ENCODE results near the gene TRAFD1. TPM values are rescaled to one million over a fixed set of nuclear protein-coding genes. Genes with fewer than 3 reads are reported as not detected.

Gene TRAFD1
- total and polyA plus RNA-seq, 2 of the 8 experiments (the other 6 are each of a cell fraction or from before 2014, with no cell fraction given): 18.1 to 33.1 TPM

DNA sequence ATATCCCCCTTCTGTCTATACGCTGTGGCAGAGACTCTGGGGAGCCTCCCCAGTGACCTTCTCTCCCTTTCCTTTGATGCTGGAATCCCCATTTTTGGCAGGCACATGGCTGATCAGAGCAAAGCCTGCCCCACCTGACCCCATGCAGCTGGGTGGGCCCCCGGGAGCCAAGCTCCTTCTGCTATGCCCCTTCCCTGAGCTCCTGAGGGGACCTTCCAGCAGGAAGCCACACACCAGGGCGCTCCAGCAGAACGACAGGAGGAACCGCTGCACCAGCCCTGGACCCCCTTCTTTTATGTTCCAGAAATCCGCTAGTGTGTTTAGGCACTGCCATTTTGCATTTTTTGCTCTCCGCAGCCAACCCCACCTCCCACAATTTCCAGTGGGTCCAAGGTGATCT, 44.6 kb downstream of the TRAFD1 start:
- Histone ChIP-seq H3K9ac (replicated peaks in 1 of 4; ENCODE audit: extremely low read depth in 1 of 4, low read depth in 3 of 4, low read length in 3 of 4) (no peak overlapping the region), H2BK12ac (ENCODE audit: low read depth, low read length) (no peak overlapping the region), H3K79me2 (ENCODE audit: control insufficient read depth in 1 of 2, insufficient read depth in 2 of 2, low read length in 2 of 2) (no peaks in the 10 kb centered on the region), H4K91ac (replicated peaks; ENCODE audit: insufficient read length, low read length) (no peak overlapping the region), H3K4me1 (replicated peaks in 1 of 4; ENCODE audit: control insufficient read depth in 3 of 4, insufficient read depth in 4 of 4, low read length in 3 of 4) (no peaks in the 10 kb centered on the region; a peak in 1 of 7 replicates), H3K27ac (ENCODE audit: low read depth, low read length) (no peak overlapping the region), H3K18ac (ENCODE audit: extremely low read depth, low read length) (no peak overlapping the region; the same call in 1 of the 2 replicates), H2BK5ac (ENCODE audit: low read depth, low read length) (0 out of 2 replicates have a peak overlapping the region, but pooled peaks have one; percentile 60), H3K14ac (ENCODE audit: insufficient read length) (no peak overlapping the region), H2AFZ (ENCODE audit: low read length) (no peak overlapping the region), H3K23me2 (ENCODE audit: low read depth, low read length) (no peaks in the 10 kb centered on the region), H3K23ac (ENCODE audit: insufficient read length) (no peak overlapping the region), H3K56ac (replicated peaks; ENCODE audit: insufficient read length, low read depth, low read length) (no peak overlapping the region), H2AK5ac (ENCODE audit: low read depth, low read length) (no peak overlapping the region), H4K8ac (ENCODE audit: extremely low read depth, insufficient read depth, low read length) (no peak overlapping the region; the same call in 1 of the 2 replicates), H3K27me3 (replicated peaks in 1 of 4; ENCODE audit: control insufficient read depth in 3 of 4, extremely low read depth in 1 of 4, insufficient read depth in 3 of 4, low read length in 3 of 4) (no peaks in the 10 kb centered on the region), H3K36me3 (ENCODE audit: control insufficient read depth in 2 of 4, insufficient read depth in 4 of 4, low read length in 3 of 4) (peaks cover 0 to under 1% (median 0%) of the 10 kb centered on the region in 4 experiments; a peak in 3 of 8 replicates), H3K9me3 (ENCODE audit: insufficient read depth in 2 of 2, low read depth in 1 of 2, low read length in 1 of 2) (no peaks in the 10 kb centered on the region), H2BK20ac (ENCODE audit: low read length) (no peak overlapping the region), H3K4ac (replicated peaks; ENCODE audit: insufficient read length, low read depth, low read length) (no peak overlapping the region), H4K5ac (ENCODE audit: insufficient read length, low read depth, low read length) (no peak overlapping the region), H3K79me1 (ENCODE audit: low read depth, low read length) (no peaks in the 10 kb centered on the region; the same call in 1 of the 2 replicates), H4K20me1 (replicated peaks in 1 of 2; ENCODE audit: control insufficient read depth in 1 of 2, insufficient read depth in 2 of 2, low read length in 2 of 2) (no peaks in the 10 kb centered on the region), H2BK15ac (ENCODE audit: low read length) (no peak overlapping the region), H3K4me2 (ENCODE audit: insufficient read depth in 1 of 2, low read depth in 2 of 2, low read length in 2 of 2) (no peak overlapping the region), H2BK120ac (replicated peaks; ENCODE audit: low read depth, low read length) (no peak overlapping the region), H3K4me3 (ENCODE audit: extremely low read depth in 1 of 4, insufficient read depth in 2 of 4, low read depth in 3 of 4, low read length in 4 of 4) (no peak overlapping the region)
- ChIA-PET CTCF (ENCODE audit: partially characterized antibody) (interaction anchor here (1.1 to 1.4 kb wide), 2 partner anchors 9 to 35 kb away, joined by 3 to 5 read pairs; no protein-coding TSS in a partner anchor), POLR2A (ENCODE audit: partially characterized antibody) (interaction anchor here (1.7 kb wide), 1 partner anchor 236 kb away, joined by 5 read pairs; no protein-coding TSS in a partner anchor)
- no peak for DNase-seq (ENCODE audit: low read depth in 1 of 2, low spot score in 2 of 2)
- TF ChIP-seq JUND (IDR thresholded peaks at IDR 0.05; ENCODE audit: low read length): no peak
- TF ChIP-seq BCL11A (IDR thresholded peaks at IDR 0.05; ENCODE audit: low read depth in 2 of 2, low read length in 2 of 2): no peak
- no peak for FAIRE-seq
- 93% methylated on average over 7 of the region's 7 CpGs; no CpG with 5 or more reads in 1 of the 2 experiments for WGBS, 2 experiments (ENCODE audit: extremely low coverage in 1 of 2, insufficient coverage in 1 of 2, insufficient read length in 1 of 2, insufficient replicate concordance in 2 of 2, low coverage in 1 of 2, low lambda C conversion rate in 2 of 2, missing lambda C conversion rate in 1 of 2)

Data from H1 (cell line).